Raji (cell line): ENCODE results near the gene SYT14.

ENCODE experiments used
- POLR2A ChIP-seq: IDR thresholded peaks from 2 replicates; pipeline ENCODE4 v1.6.1; 2011; ENCODE audit warnings: low read depth, low read length, control low read depth; ENCODE audit not compliant: insufficient read depth

The SYT14 gene

GRCh38 chr1:209937996-209938959 is at the start of gene SYT14:
Gene SYT14, plus strand, starts transcription at chr1:209938217. Its CDS starts 48 bp downstream, at chr1:209938265.
- no peak for TF ChIP-seq POLR2A

- TF ChIP-seq POLR2A, result no peak
These were observed 49.0 kb upstream of the SYT14 start for GRCh38 chr1:209889077-209889418.

GRCh38 chr1:209890641-209891330 is 47.2 kb upstream of the SYT14 start:
- no peak for TF ChIP-seq POLR2A

GRCh38 chr1:209893751-209894150 is 44.3 kb upstream of the SYT14 start:
- TF ChIP-seq POLR2A, result no peak

GRCh38 chr1:209895709-209896108 is 42.3 kb upstream of the SYT14 start:
- no peak for TF ChIP-seq POLR2A

GRCh38 chr1:209896346-209896745 is 41.7 kb upstream of the SYT14 start:
- no peak for TF ChIP-seq POLR2A

GRCh38 chr1:209899948-209900347 is 38.1 kb upstream of the SYT14 start:
- TF ChIP-seq POLR2A, result no peak

GRCh38 chr1:209900734-209901133 is 37.3 kb upstream of the SYT14 start:
- TF ChIP-seq POLR2A, result no peak

GRCh38 chr1:209901211-209901610 is 36.8 kb upstream of the SYT14 start:
- TF ChIP-seq POLR2A, result no peak

- TF ChIP-seq POLR2A, result no peak
These were observed 26.3 kb upstream of the SYT14 start for GRCh38 chr1:209911746-209912145.

- no peak for TF ChIP-seq POLR2A
These were observed 25.7 kb upstream of the SYT14 start for GRCh38 chr1:209912306-209912705.

GRCh38 chr1:209920844-209921243 is 17.2 kb upstream of the SYT14 start:
- TF ChIP-seq POLR2A, result no peak

- no peak for TF ChIP-seq POLR2A
These were observed 13.6 kb upstream of the SYT14 start for GRCh38 chr1:209924390-209924789.

GRCh38 chr1:209926045-209926444 is 12.0 kb upstream of the SYT14 start:
- no peak for TF ChIP-seq POLR2A

GRCh38 chr1:209927466-209927865 is 10.6 kb upstream of the SYT14 start:
- TF ChIP-seq POLR2A, result no peak

GRCh38 chr1:209929751-209930150 is 8.3 kb upstream of the SYT14 start:
- TF ChIP-seq POLR2A, result no peak
